ENCODE results near the gene HEBP1. TPM values are rescaled to one million over a fixed set of nuclear protein-coding genes. Genes with fewer than 3 reads are reported as not detected.

Gene HEBP1
- total RNA-seq, 1 experiment from 2014 or later = 22.2 TPM

GRCh38 chr12:12958886-12959285 is 41.2 kb downstream of the HEBP1 start:
- H2BK20ac ChIP-seq (ENCODE audit: low read depth, low read length, poor library complexity, severe bottlenecking) = no peak overlapping the region
- no CpG with 5 or more reads among the region's 7 CpGs for WGBS (ENCODE audit: extremely low coverage, insufficient read length, low lambda C conversion rate)
- no peak overlapping the region for H2BK120ac ChIP-seq (ENCODE audit: low read depth, low read length, poor library complexity, severe bottlenecking)
- no peaks in the 10 kb centered on the region for H3K79me1 ChIP-seq (ENCODE audit: insufficient read depth, low read depth, low read length, poor library complexity, severe bottlenecking)
- H3K79me2 ChIP-seq (ENCODE audit: insufficient read depth, low read length) = no peaks in the 10 kb centered on the region
- no peak overlapping the region for H4K8ac ChIP-seq (replicated peaks; ENCODE audit: insufficient read length, low read depth, low read length)
- no peaks in the 10 kb centered on the region for H3K27me3 Mint-ChIP-seq (ENCODE audit: low read depth)
- no peak for TF ChIP-seq CTCF (conservative IDR thresholded peaks at IDR 0.05)
- no peak overlapping the region for H3K56ac ChIP-seq (ENCODE audit: insufficient read length, low read depth, low read length)
- no peak overlapping the region for H2BK12ac ChIP-seq (ENCODE audit: insufficient read length, low read depth, low read length)
- no peaks in the 10 kb centered on the region; a peak in 1 of 5 replicates for H3K9me3 Mint-ChIP-seq
- H2BK15ac ChIP-seq (ENCODE audit: low read depth, low read length) = no peak overlapping the region
- H3K23ac ChIP-seq (ENCODE audit: insufficient read length, low read depth, low read length) = no peak overlapping the region
- no peak overlapping the region for H4K91ac ChIP-seq (ENCODE audit: insufficient read length, low read depth, low read length)
- H3K4me1 Mint-ChIP-seq = no peaks in the 10 kb centered on the region
- H3K9ac ChIP-seq (ENCODE audit: extremely low read depth, insufficient read length, low read length) = no peak overlapping the region
- no peak overlapping the region for H3K27ac ChIP-seq (ENCODE audit: insufficient read length, low read depth, low read length)
- no peaks in the 10 kb centered on the region for H3K4me1 ChIP-seq (ENCODE audit: insufficient read depth, low read length)
- H3K9me3 ChIP-seq (ENCODE audit: control insufficient read depth, low read depth, low read length) = no peaks in the 10 kb centered on the region
- no peak overlapping the region for H3K18ac ChIP-seq (ENCODE audit: insufficient read length, low read depth, low read length)
- no peak overlapping the region for H2AFZ ChIP-seq (ENCODE audit: low read length)
- H3K4me2 ChIP-seq (ENCODE audit: insufficient read depth, insufficient read length, low read length) = no peak overlapping the region
- DNase-seq = no peak
- no peaks in the 10 kb centered on the region for H3K23me2 ChIP-seq (ENCODE audit: insufficient read length, low read depth, low read length, poor library complexity, severe bottlenecking)
- H4K5ac ChIP-seq (ENCODE audit: insufficient read length, low read depth, low read length) = no peak overlapping the region
- H2BK5ac ChIP-seq (ENCODE audit: insufficient read length, low read length) = no peak overlapping the region
- H2AK5ac ChIP-seq (ENCODE audit: insufficient read length, low read length) = no peak overlapping the region
- no peaks in the 10 kb centered on the region for H4K20me1 ChIP-seq (ENCODE audit: control insufficient read depth, insufficient read depth, insufficient read length)
- no peak overlapping the region for H3K4ac ChIP-seq (ENCODE audit: low read depth, low read length)
- H3K27me3 ChIP-seq (ENCODE audit: insufficient read depth, low read length) = no peaks in the 10 kb centered on the region
- no peak overlapping the region for H3K14ac ChIP-seq (ENCODE audit: insufficient read depth, low read length)
- H3T11ph ChIP-seq (ENCODE audit: low read length) = no peak overlapping the region
- H3K27ac Mint-ChIP-seq = no peak overlapping the region
- H3K4me3 Mint-ChIP-seq = no peak overlapping the region
- no peaks in the 10 kb centered on the region for H3K36me3 Mint-ChIP-seq (ENCODE audit: insufficient read depth in 1 of 3, low read depth in 3 of 3)

All from H9 (cell line).